Activated CD4-positive, CD25-positive, alpha-beta regulatory T cell (primary cell): ENCODE results near the gene GPC6.
"Not testable (repeated sequence)": the region's sequence is repeated elsewhere in the genome, so short reads cannot be mapped to it uniquely, and the experiment has no call there.

ENCODE experiments used
- DNase-seq, 4 experiments: peaks; one replicate each; lab custom pipeline; 2025; lab: John Stamatoyannopoulos, UW

The GPC6 gene

DNA sequence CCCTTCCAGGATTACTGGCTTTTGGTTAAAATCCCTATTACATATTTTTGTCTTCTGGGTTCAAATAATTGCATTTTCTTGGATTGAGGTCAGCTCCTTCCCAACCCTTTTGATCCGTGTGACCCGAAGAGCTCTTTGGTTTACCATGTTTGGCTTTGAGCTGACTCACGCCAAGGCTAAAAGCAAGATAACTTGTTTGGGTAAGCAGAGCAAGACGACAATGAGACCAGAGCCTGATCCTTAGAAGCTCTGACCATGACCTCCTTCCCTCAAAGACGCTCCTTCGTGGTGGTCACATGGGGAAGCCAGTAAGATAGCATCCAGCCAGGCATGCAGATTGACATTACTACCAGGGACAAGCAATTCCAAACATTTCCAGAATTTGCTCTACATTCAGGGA lies 1099.0 kb downstream of the GPC6 start:
- no peak for DNase-seq

DNA sequence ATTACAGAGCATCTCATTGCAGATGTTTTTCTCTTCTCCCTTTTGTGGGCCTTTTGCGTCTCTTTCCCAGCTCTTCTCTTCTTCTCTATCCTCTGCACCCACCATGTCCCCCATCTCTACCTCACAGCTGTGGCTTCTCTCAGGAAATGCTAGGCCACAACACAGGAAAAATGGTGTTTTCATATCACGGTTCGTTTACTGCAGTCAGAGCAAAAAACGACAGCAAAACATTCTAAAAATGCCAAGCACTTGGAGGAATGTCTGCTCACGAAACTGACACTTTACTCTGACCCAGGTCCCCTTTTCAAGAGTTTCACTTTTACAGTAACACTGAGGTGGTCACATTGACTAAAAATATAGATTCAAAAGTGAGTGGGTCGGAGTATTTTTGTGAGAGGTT lies 1100.7 kb downstream of the GPC6 start:
- no peak for DNase-seq

DNA sequence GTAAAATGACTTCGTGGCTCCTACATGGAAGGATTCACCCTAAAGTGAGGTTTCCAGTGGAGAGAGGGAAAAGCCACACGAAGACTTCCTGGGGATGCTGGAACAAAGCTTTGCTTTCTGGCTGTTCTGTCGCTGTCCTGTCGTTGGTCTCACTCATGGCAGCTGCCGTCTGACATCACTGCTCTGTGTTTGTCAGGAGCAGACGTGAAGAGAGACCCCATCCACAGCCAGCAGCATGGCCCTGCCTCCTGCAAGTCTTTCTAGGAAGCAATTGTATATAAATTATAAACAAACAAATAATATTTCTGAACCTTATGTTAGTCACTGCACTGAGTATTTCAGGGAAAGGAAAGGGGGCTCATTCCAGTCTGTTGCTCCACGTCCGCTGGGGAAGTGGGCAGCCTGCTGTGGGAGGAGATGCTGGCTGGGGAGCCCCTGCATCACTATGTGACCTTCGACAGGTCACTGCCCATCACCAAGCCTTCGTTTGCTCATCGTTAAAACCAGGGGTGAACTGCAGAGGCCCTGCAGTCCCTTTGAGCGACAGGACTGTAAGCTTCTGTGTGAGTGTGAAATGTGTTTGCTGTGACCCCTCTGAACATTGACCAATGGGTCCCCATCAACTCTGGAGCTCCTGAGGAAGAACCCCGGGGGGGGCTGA lies 1101.9 kb downstream of the GPC6 start:
- DNase-seq: no peak

DNA sequence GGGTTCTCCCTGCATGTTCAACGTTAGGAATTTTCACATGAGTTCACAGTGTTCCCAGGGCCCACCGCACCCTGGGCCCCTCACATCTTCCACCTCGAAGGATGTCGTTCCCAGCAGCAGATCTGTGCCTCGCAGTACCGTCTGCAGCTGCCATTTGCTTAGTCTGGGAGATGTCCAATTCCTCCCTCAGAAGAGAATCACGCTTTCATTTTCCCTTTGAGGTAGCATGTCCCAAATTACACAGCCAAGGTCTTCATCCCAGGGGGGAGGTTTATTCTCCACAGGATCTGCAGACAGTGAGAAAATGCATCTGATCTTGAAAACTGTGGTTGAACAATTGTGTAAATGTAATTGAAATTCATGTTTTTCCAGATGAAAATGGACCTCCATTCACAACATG lies 1102.7 kb downstream of the GPC6 start:
- no peak for DNase-seq

DNA sequence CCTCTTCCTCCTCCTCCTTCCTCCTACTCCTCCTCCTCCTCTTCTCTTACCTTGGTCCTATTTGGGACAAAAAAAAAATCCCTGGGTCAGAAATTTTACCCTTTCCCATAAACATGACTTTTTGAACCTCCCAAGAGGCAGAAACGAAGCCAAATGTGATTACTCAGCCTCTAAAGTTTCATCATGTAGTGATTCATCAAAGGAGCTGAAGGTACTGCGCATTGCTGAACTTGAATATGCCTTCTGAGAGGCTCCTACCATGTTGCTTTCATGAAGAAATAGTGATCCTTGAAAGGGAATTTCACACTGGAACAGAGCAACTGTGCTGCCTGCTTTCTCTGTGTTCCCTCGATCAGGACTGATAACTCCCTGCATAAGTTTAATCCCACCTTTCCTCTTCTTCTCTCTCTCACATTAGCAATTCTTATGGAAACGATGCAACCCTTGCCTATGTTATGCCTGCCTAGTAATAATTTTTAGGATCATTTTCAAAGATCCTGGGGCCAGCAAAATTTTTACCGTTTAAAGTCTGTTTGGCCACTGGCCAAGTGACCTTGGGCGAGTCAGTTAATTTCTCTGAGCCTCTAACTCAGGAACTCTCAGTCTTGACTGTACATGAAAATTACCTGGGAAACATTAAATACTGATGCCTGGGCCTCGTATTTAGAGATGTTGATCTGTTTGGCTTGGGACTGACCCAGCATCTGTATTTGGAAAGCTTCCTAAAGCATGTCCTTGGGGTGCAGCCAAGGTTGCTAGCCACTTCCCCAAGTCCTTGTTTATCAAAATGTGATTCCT lies 1103.3 kb downstream of the GPC6 start:
- no peak for DNase-seq

DNA sequence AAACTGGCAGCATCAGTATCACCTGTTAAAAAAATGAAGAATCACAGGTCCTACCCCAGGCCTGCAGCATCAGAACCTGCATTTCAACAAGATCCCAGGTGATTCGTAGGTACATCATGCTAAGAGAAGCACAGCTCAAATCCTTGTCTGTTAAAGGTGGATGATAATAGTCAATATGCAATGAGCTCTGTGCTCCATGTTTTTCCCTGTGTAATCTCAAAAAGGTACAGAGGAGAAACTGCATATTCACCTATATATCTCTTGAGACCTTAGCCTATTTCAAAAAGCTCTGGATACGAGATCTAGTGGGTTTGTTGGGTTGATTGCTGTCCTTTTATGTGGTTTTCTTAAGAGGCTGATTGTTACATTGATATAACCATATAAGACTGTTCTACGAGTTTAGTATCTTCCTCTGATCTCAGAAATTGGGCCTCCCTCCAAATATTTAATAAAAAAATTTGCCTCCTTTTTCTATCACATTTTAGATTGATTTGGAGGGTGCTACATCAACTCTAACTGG lies 1104.0 kb downstream of the GPC6 start:
- DNase-seq: no peak

DNA sequence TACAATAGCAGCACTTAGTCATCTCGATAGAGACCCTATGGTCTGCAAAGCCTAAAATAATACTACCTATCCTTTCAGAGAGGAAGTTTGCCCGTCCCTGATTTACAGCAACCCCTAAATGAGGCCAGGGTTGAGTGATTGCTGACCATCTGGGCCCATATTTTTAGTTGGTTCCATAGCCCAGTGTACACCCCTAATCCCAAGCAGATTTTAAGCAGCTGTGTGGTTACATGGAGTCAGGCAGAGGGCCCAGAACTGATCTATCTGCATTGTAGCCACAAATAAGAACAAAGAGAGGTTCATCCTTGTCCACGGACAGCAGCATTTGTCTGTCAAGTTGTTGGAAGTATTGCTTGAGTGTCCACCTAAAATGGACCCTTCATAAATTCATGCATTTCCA lies 1104.7 kb downstream of the GPC6 start:
- no peak for DNase-seq

DNA sequence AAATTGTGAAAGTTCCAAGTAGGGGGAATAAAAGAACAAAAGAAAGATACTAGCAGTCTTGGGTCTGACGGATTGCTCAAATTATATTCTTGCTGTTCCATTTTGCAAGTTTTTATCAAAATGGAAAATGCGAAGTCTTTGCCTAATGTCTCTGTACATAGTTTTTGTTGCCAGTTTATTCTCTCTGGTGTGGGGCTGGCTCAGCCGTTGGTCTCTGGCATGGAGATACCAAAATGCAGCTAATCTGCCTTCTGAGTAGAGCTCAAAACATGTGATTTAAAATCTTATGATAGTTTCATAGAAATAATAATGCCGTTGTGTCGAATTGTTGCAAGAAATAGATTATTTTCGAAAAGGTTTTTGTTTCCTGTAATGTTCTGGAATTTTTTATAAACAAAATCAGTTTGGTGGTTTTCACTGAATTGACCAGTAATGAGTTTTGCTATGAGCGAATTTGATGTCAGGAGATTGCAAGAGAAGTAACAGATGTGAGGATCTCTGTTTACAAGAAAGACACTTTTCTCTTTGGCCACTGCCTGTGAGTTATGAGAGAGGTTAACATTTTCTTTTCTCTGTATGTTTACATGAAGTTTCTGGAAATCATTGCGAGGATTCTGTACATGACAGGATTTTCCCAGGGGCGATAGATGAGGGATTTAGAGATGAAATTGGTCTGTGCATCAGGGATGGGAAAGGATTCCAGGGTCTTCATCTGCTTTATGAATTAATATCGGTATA lies 1105.9 kb downstream of the GPC6 start:
- DNase-seq: no peak

DNA sequence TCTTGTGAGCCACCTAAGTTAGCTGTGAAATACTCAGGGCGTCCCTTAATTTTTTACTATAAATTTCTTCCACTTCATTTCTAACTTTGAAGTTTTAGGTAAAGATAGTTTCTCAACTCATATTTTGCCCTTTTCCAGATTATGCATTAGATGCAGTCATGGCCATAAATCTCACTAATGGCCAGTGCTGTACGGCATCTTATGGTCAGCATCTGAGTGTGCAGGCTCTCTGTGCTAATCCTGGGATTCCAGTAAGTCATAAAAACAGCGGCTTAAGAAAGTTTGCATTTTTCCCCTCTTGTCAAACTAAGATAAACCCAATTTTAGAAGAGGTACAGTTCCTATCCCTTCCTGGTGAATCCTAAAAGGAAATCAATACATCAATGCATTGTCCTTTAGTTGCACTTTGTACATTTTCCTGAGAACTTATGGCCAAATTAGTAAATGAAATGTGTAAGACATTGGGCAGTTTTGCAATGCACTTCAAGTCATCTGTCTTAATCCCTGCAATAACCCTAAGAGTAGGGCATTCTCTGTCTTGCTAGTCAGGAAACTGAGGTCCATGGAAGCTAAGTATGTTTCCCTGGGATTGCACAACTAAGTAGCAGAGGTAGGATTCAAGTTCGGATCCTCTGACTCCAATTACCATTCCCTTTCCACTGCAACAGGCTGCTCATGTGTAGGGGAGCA lies 1106.7 kb downstream of the GPC6 start:
- no peak for DNase-seq

DNA sequence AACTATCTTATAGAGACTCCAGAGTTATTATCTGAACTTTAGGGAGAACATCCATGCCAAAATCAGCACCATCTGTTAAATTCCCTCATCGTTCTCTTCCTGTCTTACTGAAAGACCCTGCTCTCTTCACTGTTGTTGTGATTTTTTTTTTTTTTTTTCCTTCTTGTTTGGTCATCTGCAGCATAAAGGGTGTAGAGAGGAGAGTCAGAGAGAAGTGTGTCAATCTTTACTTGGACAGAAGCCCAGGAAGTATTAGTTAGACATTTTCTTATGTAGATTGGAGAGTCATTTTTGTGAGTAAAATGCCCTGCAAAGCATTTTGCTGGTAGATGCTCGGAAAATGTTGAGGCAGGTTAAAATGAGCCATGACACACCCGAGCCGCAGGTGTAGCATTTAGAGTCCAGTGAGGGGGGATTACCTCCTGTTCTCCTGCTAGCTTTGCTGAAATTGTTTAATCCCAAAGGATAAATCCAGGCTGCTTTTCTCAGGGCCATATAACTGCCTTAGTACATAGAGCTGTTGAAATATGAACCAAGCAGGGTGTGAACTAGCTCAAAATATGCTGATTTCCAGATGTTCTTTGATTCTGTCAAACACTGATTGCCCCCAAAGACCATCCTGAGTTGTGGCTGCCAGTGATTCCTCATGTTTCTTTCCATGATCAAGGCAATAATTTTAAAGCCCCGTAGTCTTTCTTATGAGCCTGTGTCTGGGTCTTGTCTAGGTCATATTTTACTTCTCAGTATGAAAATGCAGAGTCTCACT lies 1109.3 kb downstream of the GPC6 start:
- no peak for DNase-seq

DNA sequence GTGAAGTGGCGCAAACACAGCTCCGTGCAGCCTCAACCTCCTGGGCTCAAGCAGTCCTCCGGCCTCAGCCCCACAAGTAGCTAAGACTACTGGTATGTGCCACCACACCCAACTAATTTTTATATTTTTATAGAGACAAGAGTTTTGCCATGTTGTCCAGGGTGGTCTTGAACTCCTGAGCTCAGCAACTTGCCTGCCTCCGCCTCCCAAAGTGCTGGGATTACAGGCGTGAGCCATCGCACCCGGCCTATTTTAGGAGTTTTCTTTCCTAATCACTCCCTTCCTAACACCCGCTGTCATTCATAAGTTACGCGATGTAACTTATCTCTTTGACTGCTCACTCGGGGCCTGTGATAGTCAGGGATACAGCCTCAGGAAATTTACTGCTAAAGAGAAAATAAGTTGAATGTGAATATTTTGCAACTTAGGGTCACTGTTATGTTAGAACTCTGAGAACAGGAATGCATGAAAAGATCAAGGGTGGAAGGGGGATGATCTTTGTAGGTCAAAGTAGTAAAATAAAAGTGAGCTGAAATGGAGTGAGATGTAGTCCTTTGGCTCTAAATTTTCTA lies 1112.6 kb downstream of the GPC6 start:
- no peak for DNase-seq

DNA sequence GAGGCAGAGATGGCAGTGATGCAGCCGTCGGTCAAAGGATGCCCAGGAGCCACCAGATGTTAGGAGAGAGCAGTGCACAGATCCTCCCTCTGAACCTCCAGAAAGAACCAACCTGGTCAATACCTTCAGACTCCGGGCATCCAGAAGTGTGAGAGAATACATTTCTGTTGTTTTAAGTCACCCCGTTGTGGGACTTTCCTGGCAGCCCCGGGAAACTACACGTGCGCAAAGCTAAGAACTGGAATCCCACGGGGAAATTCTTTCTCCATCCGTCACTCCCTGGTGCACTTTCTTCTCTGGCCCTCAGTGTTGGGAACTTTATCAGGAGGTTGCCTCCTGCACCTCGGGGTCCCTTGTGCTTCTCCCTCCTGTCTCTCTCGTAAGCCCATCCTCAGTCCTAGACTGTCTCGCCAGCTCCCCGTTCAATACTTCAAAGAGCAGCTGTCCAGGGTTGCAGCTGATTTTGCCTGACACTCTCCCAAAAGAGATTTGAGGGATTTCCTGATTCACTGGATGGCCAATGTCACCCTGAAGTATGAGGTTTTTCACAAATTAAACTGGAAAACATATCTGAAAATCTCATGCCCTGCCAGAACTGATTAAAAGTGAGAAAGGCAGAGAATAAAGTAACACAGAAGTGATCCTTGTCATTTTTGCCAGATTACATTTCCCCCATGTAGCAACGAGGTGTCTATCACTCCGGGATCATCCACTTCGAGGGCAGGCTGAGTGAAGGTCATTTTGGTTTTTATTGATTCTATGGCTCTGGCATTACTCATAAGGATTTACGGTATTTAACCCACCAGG lies 1116.0 kb downstream of the GPC6 start:
- DNase-seq: no peak

DNA sequence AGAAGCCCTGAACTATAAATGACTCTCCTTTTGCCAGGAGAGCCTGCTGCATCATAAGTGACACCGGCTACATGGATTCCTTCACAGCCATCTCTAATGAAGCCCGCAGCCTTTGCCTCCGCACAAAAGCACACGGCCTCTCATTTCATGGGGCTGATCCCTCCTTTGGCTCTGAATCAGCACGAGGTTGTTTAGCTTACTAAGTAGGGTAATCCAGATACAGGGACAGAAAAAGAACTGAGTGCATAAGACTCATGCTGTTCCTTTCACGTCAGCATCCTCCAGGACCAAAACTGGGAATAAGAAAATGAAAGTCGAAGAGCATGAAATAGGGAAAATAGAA lies 1116.6 kb downstream of the GPC6 start:
- no peak for DNase-seq

DNA sequence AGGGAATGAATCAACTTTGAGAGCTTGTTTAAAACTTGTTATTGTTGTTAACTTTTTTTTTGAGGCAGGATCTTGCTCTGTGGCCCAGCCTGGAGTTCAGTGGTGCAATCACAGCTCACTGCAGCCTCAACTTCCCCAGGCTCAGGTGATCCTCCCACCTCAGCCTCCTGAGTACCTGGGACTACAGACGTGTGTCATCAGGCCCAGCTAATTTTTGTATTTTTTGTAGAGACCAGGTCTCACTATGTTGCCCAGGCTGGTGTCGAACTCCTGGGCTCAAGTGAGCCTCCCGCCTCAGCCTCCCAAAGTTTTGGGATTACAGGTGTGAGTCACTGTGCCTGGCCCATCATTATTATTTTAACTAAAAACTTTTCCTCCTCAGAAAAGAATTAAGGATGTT lies 1117.1 kb downstream of the GPC6 start:
- not testable (repeated sequence) for DNase-seq

DNA sequence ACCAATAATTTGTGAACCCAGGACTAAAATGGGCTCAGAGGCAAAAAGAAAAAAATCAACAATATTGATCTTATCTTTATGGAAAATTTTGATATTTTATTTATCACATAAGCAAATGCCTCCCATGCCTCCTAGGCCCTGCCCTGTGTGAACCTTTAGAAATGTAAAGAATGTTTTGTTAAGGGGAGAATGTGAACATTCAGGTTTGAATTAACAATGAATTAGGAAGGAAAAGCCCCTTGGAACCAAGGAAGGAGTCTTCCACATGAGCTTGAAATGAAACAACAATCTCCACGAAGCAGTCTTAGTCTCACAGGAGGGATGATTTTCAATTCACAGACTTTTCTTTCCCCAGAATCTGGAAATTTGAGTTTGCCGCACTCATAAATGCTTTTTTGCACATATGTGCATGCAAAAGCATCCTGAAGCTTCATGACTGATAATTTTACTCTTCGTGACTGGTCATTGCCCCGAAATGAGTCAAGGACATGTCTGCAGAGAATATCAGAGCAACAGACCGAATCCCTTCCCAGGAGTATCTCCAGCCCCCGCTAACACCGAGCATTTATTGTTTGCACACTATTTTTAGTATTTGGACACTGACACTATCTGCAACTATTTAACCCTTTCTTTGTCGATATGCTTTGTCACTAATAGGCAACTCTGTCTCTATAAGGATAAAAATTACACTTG lies 1117.7 kb downstream of the GPC6 start:
- no peak for DNase-seq

DNA sequence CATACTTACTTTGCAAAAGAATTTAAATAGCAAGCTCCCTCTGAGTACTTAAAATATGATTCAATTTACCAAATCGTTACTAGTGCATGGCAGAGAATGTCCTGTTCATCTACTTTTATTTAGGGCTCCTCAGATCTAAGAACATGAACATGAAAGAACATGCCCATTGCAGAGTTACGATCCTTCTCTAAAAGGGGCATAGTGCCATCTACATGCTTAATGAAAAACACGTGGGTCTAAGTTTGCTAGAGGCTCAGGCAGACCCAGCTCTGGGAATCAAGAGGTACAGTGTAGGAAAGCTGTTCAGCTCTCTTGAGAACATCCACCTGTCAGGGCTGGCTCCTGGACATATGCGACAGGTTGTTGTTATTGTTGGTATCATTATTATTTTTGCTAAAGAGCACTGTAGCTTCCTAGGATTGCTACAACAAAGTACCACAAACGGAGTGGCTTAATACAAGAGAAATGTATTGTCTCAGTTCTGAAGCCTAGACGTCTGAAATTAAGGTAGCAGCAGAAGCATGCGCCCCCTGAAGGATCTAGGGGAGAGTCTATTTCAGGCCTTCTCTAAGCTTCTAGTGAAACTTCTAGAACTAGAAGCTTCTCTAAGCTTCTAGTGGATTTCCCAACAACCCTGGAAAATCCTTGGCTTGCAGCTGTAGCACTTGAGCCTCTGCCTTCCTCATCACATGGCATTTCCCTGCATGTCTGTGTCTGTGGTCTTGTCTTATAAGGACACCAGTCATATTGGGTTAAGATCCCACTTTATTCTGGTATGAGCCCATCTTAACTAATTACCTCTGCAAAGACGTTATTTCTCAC lies 1119.0 kb downstream of the GPC6 start:
- DNase-seq: no peak

DNA sequence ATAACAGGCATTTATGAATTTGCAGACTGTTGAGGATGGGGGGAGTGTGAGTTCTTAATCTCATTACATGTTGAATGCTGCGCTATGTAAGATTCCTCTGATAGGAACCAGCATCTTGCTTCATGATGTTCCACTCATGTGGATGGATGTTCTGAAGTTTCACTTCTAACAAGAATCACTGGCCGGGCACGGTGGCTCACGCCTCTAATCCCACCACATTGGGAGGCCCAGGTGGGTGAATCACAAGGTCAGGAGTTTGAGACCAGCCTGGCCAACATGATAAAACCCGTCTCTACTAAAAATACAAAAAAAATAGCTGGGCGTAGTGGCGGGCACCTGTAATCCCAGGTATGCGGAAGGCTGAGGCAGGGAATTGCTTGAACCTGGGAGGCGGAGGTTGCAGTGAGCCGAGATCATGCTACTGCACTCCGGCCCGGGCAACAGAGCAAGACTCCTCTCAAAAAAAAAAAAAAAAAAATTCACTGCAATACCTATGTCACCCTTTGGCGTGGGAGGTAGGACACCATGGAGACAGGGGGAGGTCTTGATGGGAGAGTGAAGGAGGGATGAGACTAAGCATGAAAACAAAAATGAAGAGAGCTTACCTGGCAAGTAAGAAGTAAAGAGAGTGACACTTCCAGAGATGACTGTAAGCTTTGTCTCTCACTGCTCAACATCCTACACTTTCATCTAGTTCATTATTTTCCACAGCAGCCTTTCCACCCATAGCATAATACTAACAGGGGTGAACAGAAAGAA lies 1119.8 kb downstream of the GPC6 start:
- DNase-seq: no peak
